Esophagus muscularis mucosa (tissue), 4 donors: ENCODE data around the gene TEKT1.

Experiments
- EP300 ChIP-seq: sonication (generic); formaldehyde crosslinking; IDR thresholded peaks from one replicate; pipeline ENCODE4 v1.6.1; 2017; ENCODE audit warnings: antibody characterized with exemption
- POLR2A ChIP-seq: fragments of 450-650 bp; IDR thresholded peaks from one replicate; pipeline ENCODE4 v1.6.1; 2017; ENCODE audit warnings: antibody characterized with exemption, moderate library complexity, mild to moderate bottlenecking, low read depth
- TF ChIP-seq, protein P1 (sequence below), 3 experiments: fragments of 200-600 bp in 2 of 3; fragments of 450-650 bp in 1 of 3; sonication (generic) in 2 of 3; IDR thresholded peaks; one replicate each; pipeline ENCODE4 v1.5.1; 2017 to 2019; ENCODE audit warnings: antibody characterized with exemption in 3 of 3, mild to moderate bottlenecking in 2 of 3, moderate library complexity in 1 of 3

DNA sequence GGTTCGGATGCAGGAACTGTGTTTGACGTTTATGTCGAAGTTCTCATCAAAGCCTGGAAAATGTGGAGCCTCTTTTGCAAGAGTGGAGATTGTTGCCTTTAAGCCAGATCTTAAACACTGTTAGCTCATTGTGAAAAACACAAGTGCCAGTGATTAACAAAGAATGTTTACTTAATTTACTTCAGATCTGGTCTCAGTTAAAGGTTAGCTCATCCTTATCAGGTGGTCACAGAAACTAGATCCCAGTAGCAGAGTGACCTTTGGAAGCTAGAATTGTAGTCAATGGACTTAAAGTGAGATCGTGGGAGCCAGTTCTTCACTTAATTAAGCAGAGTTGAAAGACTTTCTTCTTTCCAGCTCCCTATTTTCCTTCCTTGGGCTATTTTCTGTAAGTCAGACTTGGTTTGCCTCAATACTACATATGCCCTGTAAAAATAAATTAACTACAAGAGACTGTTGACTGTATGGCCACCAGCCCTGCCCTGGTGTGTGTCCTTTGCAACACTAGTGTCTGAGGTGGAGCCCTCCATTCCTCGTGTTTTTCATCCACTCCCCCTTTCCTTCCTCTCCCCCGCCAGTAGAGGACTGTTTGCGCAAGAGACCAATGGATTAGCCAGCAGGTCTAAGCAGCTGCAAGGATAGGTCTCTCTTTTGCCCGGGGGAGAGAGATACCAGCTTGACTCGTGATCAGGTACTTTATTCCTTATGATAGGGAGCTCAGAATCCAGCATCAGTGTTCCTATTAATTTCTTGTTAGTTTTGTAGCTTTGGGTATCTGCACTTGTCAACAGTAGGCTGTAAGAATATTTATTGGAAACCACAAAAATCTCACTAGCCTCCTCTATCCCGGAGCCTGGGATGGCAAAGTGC is 35.3 kb downstream of the TEKT1 start:
- TF ChIP-seq, protein P1, sequence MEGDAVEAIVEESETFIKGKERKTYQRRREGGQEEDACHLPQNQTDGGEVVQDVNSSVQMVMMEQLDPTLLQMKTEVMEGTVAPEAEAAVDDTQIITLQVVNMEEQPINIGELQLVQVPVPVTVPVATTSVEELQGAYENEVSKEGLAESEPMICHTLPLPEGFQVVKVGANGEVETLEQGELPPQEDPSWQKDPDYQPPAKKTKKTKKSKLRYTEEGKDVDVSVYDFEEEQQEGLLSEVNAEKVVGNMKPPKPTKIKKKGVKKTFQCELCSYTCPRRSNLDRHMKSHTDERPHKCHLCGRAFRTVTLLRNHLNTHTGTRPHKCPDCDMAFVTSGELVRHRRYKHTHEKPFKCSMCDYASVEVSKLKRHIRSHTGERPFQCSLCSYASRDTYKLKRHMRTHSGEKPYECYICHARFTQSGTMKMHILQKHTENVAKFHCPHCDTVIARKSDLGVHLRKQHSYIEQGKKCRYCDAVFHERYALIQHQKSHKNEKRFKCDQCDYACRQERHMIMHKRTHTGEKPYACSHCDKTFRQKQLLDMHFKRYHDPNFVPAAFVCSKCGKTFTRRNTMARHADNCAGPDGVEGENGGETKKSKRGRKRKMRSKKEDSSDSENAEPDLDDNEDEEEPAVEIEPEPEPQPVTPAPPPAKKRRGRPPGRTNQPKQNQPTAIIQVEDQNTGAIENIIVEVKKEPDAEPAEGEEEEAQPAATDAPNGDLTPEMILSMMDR (IDR thresholded peaks at IDR 0.05) = no peak
- TF ChIP-seq EP300 (no peak), POLR2A (no peak)
